Measurements from ENCODE around the gene DLGAP3. TPM values are rescaled to one million over a fixed set of nuclear protein-coding genes. Genes with fewer than 3 reads are reported as not detected.

DLGAP3 gene
- total and polyA plus RNA-seq, 2 of the 13 experiments (the other 11 are each of a cell fraction or from before 2014, with no cell fraction given), result 0.03 to 0.04 TPM

GRCh38 chr1:34865981-34866761, 63.3 kb downstream of the DLGAP3 start (continued):
- TF ChIP-seq, protein P1, sequence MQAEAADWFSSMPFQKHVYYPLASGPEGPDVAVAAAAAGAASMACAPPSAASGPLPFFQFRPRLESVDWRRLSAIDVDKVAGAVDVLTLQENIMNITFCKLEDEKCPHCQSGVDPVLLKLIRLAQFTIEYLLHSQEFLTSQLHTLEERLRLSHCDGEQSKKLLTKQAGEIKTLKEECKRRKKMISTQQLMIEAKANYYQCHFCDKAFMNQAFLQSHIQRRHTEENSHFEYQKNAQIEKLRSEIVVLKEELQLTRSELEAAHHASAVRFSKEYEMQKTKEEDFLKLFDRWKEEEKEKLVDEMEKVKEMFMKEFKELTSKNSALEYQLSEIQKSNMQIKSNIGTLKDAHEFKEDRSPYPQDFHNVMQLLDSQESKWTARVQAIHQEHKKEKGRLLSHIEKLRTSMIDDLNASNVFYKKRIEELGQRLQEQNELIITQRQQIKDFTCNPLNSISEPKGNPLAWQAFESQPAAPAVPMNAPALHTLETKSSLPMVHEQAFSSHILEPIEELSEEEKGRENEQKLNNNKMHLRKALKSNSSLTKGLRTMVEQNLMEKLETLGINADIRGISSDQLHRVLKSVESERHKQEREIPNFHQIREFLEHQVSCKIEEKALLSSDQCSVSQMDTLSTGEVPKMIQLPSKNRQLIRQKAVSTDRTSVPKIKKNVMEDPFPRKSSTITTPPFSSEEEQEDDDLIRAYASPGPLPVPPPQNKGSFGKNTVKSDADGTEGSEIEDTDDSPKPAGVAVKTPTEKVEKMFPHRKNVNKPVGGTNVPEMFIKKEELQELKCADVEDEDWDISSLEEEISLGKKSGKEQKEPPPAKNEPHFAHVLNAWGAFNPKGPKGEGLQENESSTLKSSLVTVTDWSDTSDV (CRISPR knock-in tag; IDR thresholded peaks at IDR 0.05), result no peak
- TF ChIP-seq EP300 (IDR thresholded peaks at IDR 0.05; ENCODE audit: low read depth in 2 of 2, low read length in 2 of 2), result no peak
- TF ChIP-seq EP300 (CRISPR knock-in tag; IDR thresholded peaks at IDR 0.05; ENCODE audit: borderline replicate concordance), result no peak
- no peak for TF ChIP-seq HES4 (CRISPR knock-in tag; IDR thresholded peaks at IDR 0.05; ENCODE audit: borderline replicate concordance)
- TF ChIP-seq TAF15 (IDR thresholded peaks at IDR 0.05; ENCODE audit: low read depth, low read length, poor library complexity, severe bottlenecking), result no peak
- no peak for TF ChIP-seq ELF1 (CRISPR knock-in tag; IDR thresholded peaks at IDR 0.05)
- TF ChIP-seq ZBTB26 (CRISPR knock-in tag; IDR thresholded peaks at IDR 0.05; ENCODE audit: borderline replicate concordance), result no peak
- no peak for TF ChIP-seq ZNF724P (CRISPR knock-in tag; IDR thresholded peaks at IDR 0.05; ENCODE audit: borderline replicate concordance)
- TF ChIP-seq NFE2L1 (CRISPR knock-in tag; IDR thresholded peaks at IDR 0.05; ENCODE audit: borderline replicate concordance), result no peak
- TF ChIP-seq, protein P2, sequence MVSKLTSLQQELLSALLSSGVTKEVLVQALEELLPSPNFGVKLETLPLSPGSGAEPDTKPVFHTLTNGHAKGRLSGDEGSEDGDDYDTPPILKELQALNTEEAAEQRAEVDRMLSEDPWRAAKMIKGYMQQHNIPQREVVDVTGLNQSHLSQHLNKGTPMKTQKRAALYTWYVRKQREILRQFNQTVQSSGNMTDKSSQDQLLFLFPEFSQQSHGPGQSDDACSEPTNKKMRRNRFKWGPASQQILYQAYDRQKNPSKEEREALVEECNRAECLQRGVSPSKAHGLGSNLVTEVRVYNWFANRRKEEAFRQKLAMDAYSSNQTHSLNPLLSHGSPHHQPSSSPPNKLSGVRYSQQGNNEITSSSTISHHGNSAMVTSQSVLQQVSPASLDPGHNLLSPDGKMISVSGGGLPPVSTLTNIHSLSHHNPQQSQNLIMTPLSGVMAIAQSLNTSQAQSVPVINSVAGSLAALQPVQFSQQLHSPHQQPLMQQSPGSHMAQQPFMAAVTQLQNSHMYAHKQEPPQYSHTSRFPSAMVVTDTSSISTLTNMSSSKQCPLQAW (CRISPR knock-in tag; IDR thresholded peaks at IDR 0.05), result peak; percentile 50; the same call in 1 of the 2 replicates
- no peak for TF ChIP-seq NFATC3 (CRISPR knock-in tag; IDR thresholded peaks at IDR 0.05)
- no peak for TF ChIP-seq REL (CRISPR knock-in tag; conservative IDR thresholded peaks at IDR 0.05)
- no peak for TF ChIP-seq ZNF841 (CRISPR knock-in tag; IDR thresholded peaks at IDR 0.05; ENCODE audit: borderline replicate concordance)
- TF ChIP-seq ZNF646 (CRISPR knock-in tag; IDR thresholded peaks at IDR 0.05), result no peak
- TF ChIP-seq ZNF30 (CRISPR knock-in tag; IDR thresholded peaks at IDR 0.05), result no peak
- no peak for TF ChIP-seq ZNF317 (CRISPR knock-in tag; IDR thresholded peaks at IDR 0.05)

Measured in HepG2 (cell line).